Activated CD4-positive, alpha-beta memory T cell treated with anti-CD3 and anti-CD28 coated beads for 36 hours (primary cell): ENCODE results near the gene BIRC2. TPM values are rescaled to one million over a fixed set of nuclear protein-coding genes. Genes with fewer than 3 reads are reported as not detected.
"Not testable (repeated sequence)": the region's sequence is repeated elsewhere in the genome, so short reads cannot be mapped to it uniquely, and the experiment has no call there.

Experiments used
- CTCF ChIA-PET: fragments of 350-600 bp; sonication (Branson Sonifier 250); formaldehyde crosslinking; loops from one replicate; lab custom pipeline; 2021; ENCODE audit warnings: antibody characterized with exemption, inconsistent platforms; lab: Charles Lee
- POLR2A ChIA-PET: fragments of 350-600 bp; sonication (Branson Sonifier 250); formaldehyde crosslinking; loops from one replicate; lab custom pipeline; 2021; ENCODE audit warnings: antibody characterized with exemption; lab: Charles Lee
- DNase-seq: peaks from one replicate; pipeline ENCODE4 v3.0.0-alpha.2; 2020
- H3K27ac Mint-ChIP-seq: one replicate; pipeline ENCODE4 v1.8.0; 2021; ENCODE audit warnings: mixed read lengths
- H3K27me3 Mint-ChIP-seq: one replicate; pipeline ENCODE4 v1.8.0; 2021; ENCODE audit warnings: mixed read lengths
- H3K36me3 Mint-ChIP-seq: one replicate; pipeline ENCODE4 v1.8.0; 2021; ENCODE audit warnings: mixed read lengths
- H3K4me1 Mint-ChIP-seq: one replicate; pipeline ENCODE4 v1.8.0; 2021; ENCODE audit warnings: low read depth, mixed read lengths
- H3K4me3 Mint-ChIP-seq: one replicate; pipeline ENCODE4 v1.8.0; 2021; ENCODE audit warnings: mild to moderate bottlenecking, mixed read lengths
- H3K9me3 Mint-ChIP-seq: one replicate; pipeline ENCODE4 v1.8.0; 2021; ENCODE audit warnings: mixed read lengths
- intact Hi-C: fragments of 100-400 bp; cut with micrococcal nuclease; formaldehyde crosslinking; loops from one replicate; pipeline ENCODE4 v1.15.1; 2023
- total RNA-seq, 2 experiments: library from RNA; stranded (reverse); gene quantifications; one replicate each; pipeline ENCODE4 v1.2.3, GENCODE V29; 2021

Gene BIRC2
- total RNA-seq, 2 experiments from 2014 or later: 33.7 to 34.3 TPM

DNA sequence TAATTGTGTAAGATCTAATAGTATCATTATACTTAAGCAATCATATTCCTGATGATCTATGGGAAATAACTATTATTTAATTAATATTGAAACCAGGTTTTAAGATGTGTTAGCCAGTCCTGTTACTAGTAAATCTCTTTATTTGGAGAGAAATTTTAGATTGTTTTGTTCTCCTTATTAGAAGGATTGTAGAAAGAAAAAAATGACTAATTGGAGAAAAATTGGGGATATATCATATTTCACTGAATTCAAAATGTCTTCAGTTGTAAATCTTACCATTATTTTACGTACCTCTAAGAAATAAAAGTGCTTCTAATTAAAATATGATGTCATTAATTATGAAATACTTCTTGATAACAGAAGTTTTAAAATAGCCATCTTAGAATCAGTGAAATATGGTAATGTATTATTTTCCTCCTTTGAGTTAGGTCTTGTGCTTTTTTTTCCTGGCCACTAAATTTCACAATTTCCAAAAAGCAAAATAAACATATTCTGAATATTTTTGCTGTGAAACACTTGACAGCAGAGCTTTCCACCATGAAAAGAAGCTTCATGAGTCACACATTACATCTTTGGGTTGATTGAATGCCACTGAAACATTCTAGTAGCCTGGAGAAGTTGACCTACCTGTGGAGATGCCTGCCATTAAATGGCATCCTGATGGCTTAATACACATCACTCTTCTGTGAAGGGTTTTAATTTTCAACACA, 23.3 kb upstream of the BIRC2 start:
- DNase-seq: no peak
- intact Hi-C loops: loop anchor here (10.0 kb wide), 1 partner anchor 409 kb away; the partner anchor contains the start of genes ANGPTL5 and CEP126
- Mint-ChIP-seq H3K27me3 (no peaks in the 10 kb centered on the region), H3K36me3 (peaks cover 73% of the 10 kb centered on the region), H3K9me3 (no peaks in the 10 kb centered on the region), H3K27ac (peak overlapping the region; percentile 72), H3K4me3 (no peak overlapping the region), H3K4me1 (peaks cover 51% of the 10 kb centered on the region)
- ChIA-PET POLR2A (interaction anchor here (0.8 kb wide), 1 partner anchor 28 kb away, joined by 3 read pairs; no protein-coding TSS in a partner anchor), CTCF (interaction anchor here (1.2 to 2.2 kb wide), 5 partner anchors 17 to 289 kb away, joined by 3 to 20 read pairs (median 7); no protein-coding TSS in a partner anchor)

DNA sequence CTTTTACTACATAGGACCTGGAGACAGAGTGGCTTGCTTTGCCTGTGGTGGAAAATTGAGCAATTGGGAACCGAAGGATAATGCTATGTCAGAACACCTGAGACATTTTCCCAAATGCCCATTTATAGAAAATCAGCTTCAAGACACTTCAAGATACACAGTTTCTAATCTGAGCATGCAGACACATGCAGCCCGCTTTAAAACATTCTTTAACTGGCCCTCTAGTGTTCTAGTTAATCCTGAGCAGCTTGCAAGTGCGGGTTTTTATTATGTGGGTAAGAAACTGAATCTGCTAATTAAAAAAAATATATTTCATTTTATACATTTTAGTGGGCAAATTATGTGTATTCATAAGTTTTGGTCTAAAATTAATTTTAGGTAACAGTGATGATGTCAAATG, 21.9 kb upstream of the BIRC2 start:
- POLR2A ChIA-PET: no interaction called here
- peaks cover 73% of the 10 kb centered on the region for H3K36me3 Mint-ChIP-seq
- CTCF ChIA-PET: interaction anchor here (0.7 to 2.2 kb wide), 6 partner anchors 9 to 341 kb away, joined by 3 to 20 read pairs (median 5); no protein-coding TSS in a partner anchor
- no peaks in the 10 kb centered on the region for H3K9me3 Mint-ChIP-seq
- DNase-seq: no peak
- intact Hi-C loops: loop anchor here (10.0 kb wide), 1 partner anchor 410 kb away; the partner anchor contains the start of genes ANGPTL5 and CEP126
- no peaks in the 10 kb centered on the region for H3K27me3 Mint-ChIP-seq
- H3K4me1 Mint-ChIP-seq: peaks cover 58% of the 10 kb centered on the region
- no peak overlapping the region for H3K4me3 Mint-ChIP-seq
- peak overlapping the region; percentile 67 for H3K27ac Mint-ChIP-seq

DNA sequence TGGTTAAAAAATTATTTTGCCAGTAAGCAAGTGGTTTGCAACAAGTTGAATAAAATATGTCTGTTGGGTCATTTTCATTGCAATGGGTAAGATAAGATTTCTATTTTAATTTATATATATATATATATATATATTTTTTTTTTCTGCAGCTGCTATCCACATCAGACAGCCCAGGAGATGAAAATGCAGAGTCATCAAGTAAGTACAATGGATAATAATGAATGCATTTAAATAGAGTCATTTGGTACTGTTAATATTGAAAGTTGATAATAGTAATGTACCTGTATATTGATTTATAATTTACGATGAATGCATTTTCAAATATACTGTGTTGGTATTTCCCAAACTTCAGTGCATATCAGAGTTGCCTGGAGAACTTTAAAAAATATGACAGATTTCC, 18.3 kb upstream of the BIRC2 start:
- ChIA-PET CTCF (no interaction called here), POLR2A (no interaction called here)
- no peak for DNase-seq
- Mint-ChIP-seq H3K27ac (no peak overlapping the region), H3K9me3 (no peaks in the 10 kb centered on the region), H3K27me3 (no peaks in the 10 kb centered on the region), H3K4me3 (no peak overlapping the region), H3K36me3 (peaks cover 71% of the 10 kb centered on the region), H3K4me1 (peaks cover 45% of the 10 kb centered on the region)
- intact Hi-C loops: loop anchor here (10.0 kb wide), 1 partner anchor 414 kb away; the partner anchor contains the start of genes ANGPTL5 and CEP126

DNA sequence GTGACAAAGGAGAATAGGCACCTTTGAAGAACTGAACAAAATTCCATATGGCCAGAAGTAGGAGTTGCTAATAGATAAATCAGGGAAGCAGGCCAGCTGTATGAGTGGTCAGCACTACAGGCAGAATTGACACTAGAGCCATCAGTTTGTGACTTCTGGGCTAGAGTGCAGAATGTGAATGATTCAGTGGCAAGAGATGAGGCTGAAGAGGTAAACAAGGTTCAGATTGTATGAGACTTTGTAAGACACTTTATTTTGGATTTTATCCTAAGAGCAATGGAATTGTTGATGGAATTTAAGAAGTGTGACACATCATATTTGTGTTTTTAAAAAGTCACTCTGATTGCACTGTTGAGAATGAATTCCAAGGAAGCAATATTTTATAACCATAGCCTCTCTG, 16.8 kb upstream of the BIRC2 start:
- no peak for DNase-seq
- H3K27me3 Mint-ChIP-seq: no peaks in the 10 kb centered on the region
- peaks cover 36% of the 10 kb centered on the region for H3K4me1 Mint-ChIP-seq
- ChIA-PET CTCF (no interaction called here), POLR2A (no interaction called here)
- intact Hi-C loops: no loop called here
- peaks cover 64% of the 10 kb centered on the region for H3K36me3 Mint-ChIP-seq
- H3K27ac Mint-ChIP-seq: peak overlapping the region; percentile 4
- H3K4me3 Mint-ChIP-seq: no peak overlapping the region
- no peaks in the 10 kb centered on the region for H3K9me3 Mint-ChIP-seq

DNA sequence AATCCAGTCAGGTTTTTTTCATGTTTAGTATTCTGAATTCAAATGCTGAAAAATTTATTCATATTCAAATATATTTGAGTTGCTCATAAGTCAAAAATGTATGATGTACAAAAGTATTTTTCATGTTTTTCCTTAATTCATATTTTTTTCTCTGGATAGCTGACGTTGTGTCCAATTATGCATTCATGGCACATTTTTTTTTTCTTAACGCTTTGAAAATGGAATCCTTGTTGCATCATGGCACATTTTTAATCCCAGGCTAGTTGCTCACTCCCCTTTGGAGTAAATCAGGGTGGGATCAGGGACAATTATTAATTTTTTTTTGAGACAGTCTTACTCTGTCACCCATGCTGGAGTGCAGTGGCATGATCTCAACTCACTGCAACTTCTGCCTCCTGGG, 15.7 kb upstream of the BIRC2 start:
- intact Hi-C loops: no loop called here
- POLR2A ChIA-PET: no interaction called here
- CTCF ChIA-PET: interaction anchor here (0.6 to 4.1 kb wide), 3 partner anchors 10 to 37 kb away, joined by 3 to 24 read pairs (median 4); no protein-coding TSS in a partner anchor
- DNase-seq: no peak
- Mint-ChIP-seq H3K4me3 (no peak overlapping the region), H3K36me3 (peaks cover 61% of the 10 kb centered on the region), H3K27me3 (no peaks in the 10 kb centered on the region), H3K4me1 (peaks cover 32% of the 10 kb centered on the region), H3K9me3 (no peaks in the 10 kb centered on the region), H3K27ac (no peak overlapping the region)

GRCh38 chr11:102332611-102332994, 14.4 kb upstream of the BIRC2 start:
- ChIA-PET POLR2A (interaction anchor here (0.6 to 1.2 kb wide), 3 partner anchors 9 to 13 kb away, joined by 3 to 4 read pairs (median 3); no protein-coding TSS in a partner anchor), CTCF (interaction anchor here (1.2 to 4.1 kb wide), 2 partner anchors 9 to 39 kb away, joined by 4 to 24 read pairs; no protein-coding TSS in a partner anchor)
- H3K9me3 Mint-ChIP-seq: no peaks in the 10 kb centered on the region
- peaks cover 27% of the 10 kb centered on the region for H3K4me1 Mint-ChIP-seq
- H3K4me3 Mint-ChIP-seq: no peak overlapping the region
- H3K27ac Mint-ChIP-seq: peak overlapping the region; percentile 28
- intact Hi-C loops: no loop called here
- no peaks in the 10 kb centered on the region for H3K27me3 Mint-ChIP-seq
- H3K36me3 Mint-ChIP-seq: peaks cover 59% of the 10 kb centered on the region
- DNase-seq: no peak

- peak overlapping the region; percentile 43 for H3K27ac Mint-ChIP-seq
- peaks cover 23% of the 10 kb centered on the region for H3K36me3 Mint-ChIP-seq
- ChIA-PET CTCF (interaction anchor here (1.1 to 1.6 kb wide), 2 partner anchors 49 to 59 kb away, joined by 3 to 6 read pairs; no protein-coding TSS in a partner anchor), POLR2A (no interaction called here)
- H3K4me1 Mint-ChIP-seq: peaks cover 39% of the 10 kb centered on the region
- no peak overlapping the region for H3K4me3 Mint-ChIP-seq
- no peaks in the 10 kb centered on the region for H3K27me3 Mint-ChIP-seq
- intact Hi-C loops: no loop called here
- no peaks in the 10 kb centered on the region for H3K9me3 Mint-ChIP-seq
- DNase-seq: no peak
These were observed 8.5 kb upstream of the BIRC2 start for GRCh38 chr11:102338479-102339010.

- not testable (repeated sequence) for H3K9me3 Mint-ChIP-seq, H3K27me3 Mint-ChIP-seq, DNase-seq, H3K4me3 Mint-ChIP-seq, H3K27ac Mint-ChIP-seq
- ChIA-PET CTCF (interaction anchor here (0.8 to 6.0 kb wide), 42 partner anchors 8 to 324 kb away, joined by 3 to 103 read pairs (median 8); no protein-coding TSS in a partner anchor), POLR2A (interaction anchor here (0.6 to 1.4 kb wide), 2 partner anchors 236 to 271 kb away, joined by 3 read pairs; no protein-coding TSS in a partner anchor)
- Mint-ChIP-seq H3K36me3 (peaks cover 16% of the 10 kb centered on the region), H3K4me1 (peaks cover 50% of the 10 kb centered on the region)
- intact Hi-C loops: loop anchor here (1.0 kb wide), 4 partner anchors 53 to 325 kb away; no protein-coding TSS in a partner anchor
These were observed 5.7 kb upstream of the BIRC2 start for GRCh38 chr11:102341311-102341710.

- Mint-ChIP-seq H3K36me3 (peaks cover 12% of the 10 kb centered on the region), H3K27ac (peak overlapping the region; percentile 19), H3K4me1 (peaks cover 52% of the 10 kb centered on the region), H3K27me3 (no peaks in the 10 kb centered on the region), H3K9me3 (no peaks in the 10 kb centered on the region), H3K4me3 (no peak overlapping the region)
- CTCF ChIA-PET: interaction anchor here (0.6 to 6.0 kb wide), 53 partner anchors 8 to 425 kb away, joined by 3 to 103 read pairs (median 6); no protein-coding TSS in a partner anchor
- DNase-seq: peak; percentile 78
- intact Hi-C loops: loop anchor here (1.0 kb wide), 4 partner anchors 54 to 324 kb away; no protein-coding TSS in a partner anchor
- POLR2A ChIA-PET: interaction anchor here (0.6 to 1.4 kb wide), 4 partner anchors 9 to 271 kb away, joined by 3 read pairs; no protein-coding TSS in a partner anchor
These were observed 5.1 kb upstream of the BIRC2 start for GRCh38 chr11:102341844-102342318.

DNA sequence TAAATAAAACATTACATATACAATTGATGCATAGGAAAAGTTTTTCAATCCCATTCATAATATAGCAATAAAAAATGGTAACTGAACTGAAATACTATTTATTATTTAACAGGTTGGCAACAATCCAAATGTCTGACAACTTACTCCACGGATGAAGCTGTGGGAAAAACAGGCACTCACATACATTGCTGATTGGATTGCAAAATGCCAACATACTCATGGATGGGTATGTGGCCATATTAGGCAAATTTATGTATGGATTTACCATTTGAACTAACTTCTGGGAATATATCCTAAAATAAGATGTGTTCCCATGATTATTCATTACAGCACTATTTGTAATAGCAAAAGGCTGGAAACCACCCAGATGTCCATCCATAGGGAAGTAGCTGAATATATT, 3.2 kb upstream of the BIRC2 start:
- peaks cover 49% of the 10 kb centered on the region for H3K4me1 Mint-ChIP-seq
- H3K36me3 Mint-ChIP-seq: peaks cover 9% of the 10 kb centered on the region
- no peak overlapping the region for H3K4me3 Mint-ChIP-seq
- H3K27me3 Mint-ChIP-seq: no peaks in the 10 kb centered on the region
- ChIA-PET POLR2A (no interaction called here), CTCF (interaction anchor here (0.9 to 6.0 kb wide), 12 partner anchors 24 to 322 kb away, joined by 3 to 92 read pairs (median 5); no protein-coding TSS in a partner anchor)
- no peak overlapping the region for H3K27ac Mint-ChIP-seq
- DNase-seq: no peak
- intact Hi-C loops: no loop called here
- no peaks in the 10 kb centered on the region for H3K9me3 Mint-ChIP-seq

GRCh38 chr11:102345904-102346303, 1.1 kb upstream of the BIRC2 start:
- no peaks in the 10 kb centered on the region for H3K27me3 Mint-ChIP-seq
- peaks cover 19% of the 10 kb centered on the region for H3K36me3 Mint-ChIP-seq
- H3K4me1 Mint-ChIP-seq: peaks cover 47% of the 10 kb centered on the region
- ChIA-PET CTCF (interaction anchor here (0.8 to 6.0 kb wide), 6 partner anchors 28 to 320 kb away, joined by 3 to 92 read pairs (median 49); partner anchors contain the start of gene BIRC3), POLR2A (interaction anchor here (1.2 kb wide), 1 partner anchor 28 kb away, joined by 8 read pairs; the partner anchor contains the start of gene BIRC3)
- intact Hi-C loops: loop anchor here (1.0 to 2.0 kb wide), 3 partner anchors 51 to 149 kb away; no protein-coding TSS in a partner anchor
- peak overlapping the region; percentile 100 for H3K27ac Mint-ChIP-seq
- H3K9me3 Mint-ChIP-seq: no peaks in the 10 kb centered on the region
- H3K4me3 Mint-ChIP-seq: peak overlapping the region; percentile 90
- DNase-seq: peak; percentile 41
